NCI-H1694 treated with DMSO at 0.1 percent for 48 hours (cell line): Measurements from ENCODE around the gene ZNF618.

Experiments
- DNase-seq: peaks from one replicate; lab custom pipeline; 2025; lab: John Stamatoyannopoulos, UW

ZNF618 gene

DNA sequence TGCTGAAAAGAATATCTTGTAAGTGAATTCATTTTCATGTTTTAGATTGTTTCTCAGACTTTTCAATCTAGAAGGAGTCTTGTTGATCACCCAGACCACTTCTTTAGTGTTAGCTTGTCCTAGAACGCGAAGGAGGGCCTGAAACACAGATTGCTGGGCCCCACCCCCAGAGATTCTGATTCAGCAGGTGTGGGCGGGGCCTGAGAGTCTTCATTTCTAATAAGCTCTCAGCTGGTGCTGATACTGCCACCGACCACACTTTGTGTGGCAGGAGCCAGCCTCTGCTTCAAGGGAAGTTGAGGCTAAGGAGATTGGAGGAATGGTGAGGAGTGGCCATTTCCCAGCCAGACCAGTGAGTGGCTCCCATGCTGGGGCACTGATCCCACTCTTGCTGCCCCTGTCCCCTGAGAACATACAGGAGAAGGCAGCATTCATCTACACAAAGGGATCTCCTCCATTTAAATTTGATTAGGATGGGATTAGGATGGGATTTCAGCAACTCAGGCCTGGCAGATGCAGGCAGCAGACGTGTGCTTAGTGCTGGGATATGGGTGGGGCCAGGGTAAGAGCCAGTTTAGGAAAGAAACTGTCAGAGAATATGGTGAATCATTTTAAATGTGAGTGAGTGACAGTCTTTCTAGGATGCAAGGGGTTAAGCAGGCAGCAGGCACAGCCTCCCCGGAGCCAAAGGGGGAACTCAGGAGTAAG lies 35.9 kb downstream of the ZNF618 start:
- DNase-seq, result no peak

DNA sequence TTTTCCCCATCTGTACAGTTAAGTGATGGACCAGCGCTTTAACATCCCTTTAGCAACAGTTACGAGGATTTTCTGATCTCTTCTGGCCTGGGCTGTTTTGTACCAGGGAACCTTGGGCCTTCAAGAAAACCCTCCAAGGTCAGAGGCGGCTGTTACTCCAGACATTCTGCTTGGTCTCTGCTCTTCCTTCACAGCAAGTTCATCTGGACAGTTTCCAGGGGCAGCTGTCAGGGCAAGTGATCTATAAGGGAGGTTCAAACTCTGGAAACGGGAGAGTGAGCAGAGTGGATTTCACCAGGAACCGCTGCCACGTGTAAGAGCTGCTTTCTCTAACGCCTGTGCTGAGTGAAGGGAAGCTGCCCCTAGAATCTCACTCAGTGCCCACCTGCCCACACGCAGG lies 36.7 kb downstream of the ZNF618 start:
- DNase-seq, result no peak

DNA sequence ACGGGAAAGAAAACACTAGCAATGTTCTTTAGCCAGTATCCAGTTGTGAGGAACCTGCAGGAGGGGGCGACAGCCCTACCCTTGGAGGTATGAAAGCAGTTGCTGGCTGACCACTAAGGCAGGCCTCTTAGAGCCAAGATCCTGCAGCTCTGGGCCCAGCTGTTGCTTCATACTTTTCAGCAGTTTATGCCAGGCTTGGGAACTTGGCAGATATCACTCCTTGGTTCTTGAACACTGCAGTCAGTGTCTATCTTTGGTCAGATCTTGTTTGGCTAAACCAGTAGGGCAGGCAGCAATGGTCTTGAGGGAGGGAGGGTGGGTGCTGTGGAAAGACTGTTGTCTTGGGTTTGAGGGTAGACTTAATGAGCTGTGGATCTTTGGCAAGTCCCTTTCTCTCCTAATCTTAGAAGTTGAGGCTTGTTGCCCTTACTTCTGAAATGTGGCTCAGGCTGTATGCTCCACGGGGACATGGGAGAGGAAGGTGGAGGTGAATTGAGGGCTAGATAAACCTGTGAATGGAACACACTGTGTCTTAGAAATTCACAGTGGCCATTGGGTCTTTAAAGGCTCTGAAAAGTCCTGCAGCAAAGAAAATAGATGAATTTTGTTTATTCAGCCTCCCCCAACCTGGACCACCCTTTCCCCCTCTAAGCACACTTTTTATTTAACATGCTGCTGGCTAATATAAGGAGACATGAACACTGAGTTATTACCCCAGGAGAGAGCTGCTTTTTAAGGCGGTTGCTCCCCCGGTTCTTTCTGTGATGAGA lies 37.5 kb downstream of the ZNF618 start:
- DNase-seq, result no peak

DNA sequence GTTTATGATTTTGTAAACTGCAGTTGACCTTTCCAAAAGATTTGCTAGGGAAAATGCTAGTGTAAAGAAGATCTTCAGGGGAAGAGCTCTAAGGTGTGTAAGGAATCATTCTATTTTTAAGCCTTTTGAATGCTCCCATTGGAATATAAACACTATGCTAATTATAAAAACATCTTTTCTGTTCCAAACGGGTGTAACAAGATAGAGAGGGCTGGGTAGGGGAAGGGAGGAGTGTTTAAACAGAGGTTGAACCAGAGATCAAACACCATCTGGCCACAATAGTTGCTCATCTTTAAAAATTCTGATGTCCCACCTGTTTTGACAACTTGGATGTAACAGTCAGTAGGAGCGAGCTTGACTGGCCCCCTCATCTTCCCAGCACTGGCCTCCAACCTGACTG lies 38.4 kb downstream of the ZNF618 start:
- no peak for DNase-seq

DNA sequence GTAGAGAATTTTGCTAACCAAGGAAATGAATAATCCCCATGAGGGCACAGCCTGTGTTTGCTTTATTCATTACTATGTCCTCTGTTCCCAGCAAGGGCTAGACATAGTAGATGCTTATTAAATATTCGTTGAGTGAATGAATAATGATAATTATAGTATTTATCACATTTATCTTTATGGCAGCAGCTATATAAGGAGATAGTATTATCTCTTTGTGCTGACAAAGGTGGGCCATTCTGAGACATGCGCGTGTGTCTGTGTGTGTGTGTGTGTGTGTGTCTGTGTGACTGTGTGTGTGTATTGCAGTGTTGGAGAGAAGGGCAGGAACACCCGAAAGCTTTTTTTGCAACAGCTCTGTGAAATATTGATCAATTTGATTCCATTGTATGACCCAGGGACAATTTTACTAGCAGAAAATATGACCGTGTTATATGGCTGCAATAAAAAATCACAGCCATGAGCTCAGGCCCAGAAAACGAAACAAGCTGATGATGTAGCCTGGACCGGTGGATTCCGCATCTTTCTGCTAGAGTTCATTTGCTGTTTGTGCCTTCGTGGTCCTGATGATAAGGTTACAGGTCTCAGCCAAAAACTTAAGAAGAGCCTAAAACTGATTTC lies 39.8 kb downstream of the ZNF618 start:
- no peak for DNase-seq

DNA sequence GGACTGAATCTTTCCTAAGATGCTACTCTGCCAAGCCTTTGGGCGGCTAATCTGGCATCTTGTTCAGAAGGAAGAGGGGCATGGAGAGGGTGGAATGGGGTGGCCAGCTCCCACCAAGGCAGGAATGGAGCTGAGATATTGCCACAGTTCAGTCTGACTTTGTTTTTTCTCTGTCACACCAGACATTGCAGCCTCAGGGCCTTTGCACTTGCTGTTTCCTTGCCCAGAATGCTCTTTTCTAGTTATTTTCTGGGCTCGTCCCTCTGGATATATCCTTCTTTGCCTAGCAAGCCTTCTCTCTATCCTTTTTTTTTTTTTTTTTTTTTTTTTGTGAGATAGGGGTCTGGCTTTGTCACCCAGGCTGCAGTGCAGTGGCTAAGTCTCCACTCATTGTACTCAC lies 40.8 kb downstream of the ZNF618 start:
- no peak for DNase-seq

DNA sequence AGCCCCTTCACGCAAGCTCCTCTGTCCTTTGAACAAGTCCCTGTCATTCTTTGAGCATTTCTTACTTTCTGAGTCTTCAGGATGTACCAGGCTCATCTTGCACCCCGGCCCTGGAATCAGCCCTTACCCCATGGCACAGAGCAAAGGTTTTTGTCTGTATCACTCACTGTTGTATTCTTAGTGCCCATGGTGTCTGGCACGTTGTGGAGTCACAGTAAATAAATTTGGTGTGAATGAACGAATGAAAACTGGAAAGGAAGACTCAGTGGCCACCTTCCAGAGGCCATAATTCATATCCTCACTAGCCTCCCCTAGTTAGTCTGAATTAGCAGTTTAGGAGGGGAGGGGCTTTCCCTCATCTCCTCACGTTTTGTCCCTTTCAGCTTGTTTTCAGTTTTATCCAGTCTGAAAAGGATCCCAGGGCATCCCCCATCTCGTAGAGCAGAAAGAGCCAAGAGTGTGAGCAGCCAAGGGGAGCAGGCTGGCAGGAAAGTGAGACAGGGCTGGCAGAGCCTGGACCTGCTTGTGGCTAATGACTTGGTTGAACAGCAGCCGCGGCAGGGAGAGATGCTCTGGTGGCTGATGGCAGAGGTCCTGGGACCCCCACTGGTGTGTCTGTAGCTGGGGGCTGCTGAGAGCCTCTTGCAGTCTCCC lies 42.7 kb downstream of the ZNF618 start:
- DNase-seq, result no peak

DNA sequence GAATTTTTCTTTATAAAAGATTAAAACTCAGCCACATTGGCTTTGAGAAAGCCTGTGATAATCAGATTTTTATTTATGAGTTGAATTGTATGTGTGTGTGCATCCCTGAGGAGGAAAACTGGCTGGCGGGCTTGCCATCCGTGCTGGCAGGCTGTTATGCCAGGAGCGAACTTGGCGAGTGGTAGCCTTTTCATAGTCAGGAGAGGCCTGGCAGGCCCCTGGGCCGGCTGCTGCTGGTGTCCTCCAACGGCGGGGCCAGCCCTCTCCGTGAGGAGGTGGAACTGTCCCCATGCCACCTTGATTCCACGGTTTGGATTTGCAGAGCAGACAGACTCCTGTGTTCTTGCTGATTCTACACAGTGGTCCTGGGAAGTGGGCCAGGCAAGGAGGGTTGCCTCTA lies 43.3 kb downstream of the ZNF618 start:
- DNase-seq, result no peak

DNA sequence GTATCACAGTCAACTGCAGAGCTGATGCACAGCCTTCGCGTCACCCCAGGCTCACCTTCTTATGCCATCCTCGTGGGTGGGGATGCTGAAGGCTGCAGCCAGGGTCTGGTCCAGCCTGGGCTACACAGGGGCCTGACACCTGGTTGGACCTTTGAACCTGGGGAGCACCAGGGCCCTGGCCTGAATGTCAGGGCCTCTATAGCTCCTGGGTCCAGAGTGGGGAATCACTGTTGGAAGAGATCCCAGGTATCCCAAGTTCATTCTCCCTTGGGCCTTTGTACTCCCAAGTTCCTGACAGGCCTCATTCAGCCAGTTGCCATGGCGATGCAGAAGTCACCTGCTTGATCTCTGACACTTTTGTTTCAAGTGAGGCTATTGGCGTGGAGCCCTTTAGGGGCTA lies 43.8 kb downstream of the ZNF618 start:
- no peak for DNase-seq

DNA sequence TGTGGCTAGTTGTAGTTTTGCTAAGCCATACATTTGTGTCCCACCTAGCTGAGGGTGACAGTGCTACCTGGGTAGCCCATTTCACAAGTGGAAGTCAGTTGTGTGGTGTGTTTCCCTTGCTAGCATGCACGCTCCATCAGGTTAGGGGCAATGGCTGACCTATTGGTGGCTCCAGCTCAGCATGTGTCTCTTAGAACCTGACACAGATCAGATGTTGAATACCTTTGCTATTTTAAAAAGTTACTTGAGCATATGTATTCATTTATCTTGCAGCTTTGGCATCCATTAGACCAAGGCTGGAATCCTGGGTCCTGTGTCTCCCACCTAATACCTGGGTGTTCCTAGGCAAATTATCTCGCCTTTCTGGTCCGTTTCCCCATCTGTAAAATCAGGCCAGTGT lies 44.8 kb downstream of the ZNF618 start:
- DNase-seq, result no peak

DNA sequence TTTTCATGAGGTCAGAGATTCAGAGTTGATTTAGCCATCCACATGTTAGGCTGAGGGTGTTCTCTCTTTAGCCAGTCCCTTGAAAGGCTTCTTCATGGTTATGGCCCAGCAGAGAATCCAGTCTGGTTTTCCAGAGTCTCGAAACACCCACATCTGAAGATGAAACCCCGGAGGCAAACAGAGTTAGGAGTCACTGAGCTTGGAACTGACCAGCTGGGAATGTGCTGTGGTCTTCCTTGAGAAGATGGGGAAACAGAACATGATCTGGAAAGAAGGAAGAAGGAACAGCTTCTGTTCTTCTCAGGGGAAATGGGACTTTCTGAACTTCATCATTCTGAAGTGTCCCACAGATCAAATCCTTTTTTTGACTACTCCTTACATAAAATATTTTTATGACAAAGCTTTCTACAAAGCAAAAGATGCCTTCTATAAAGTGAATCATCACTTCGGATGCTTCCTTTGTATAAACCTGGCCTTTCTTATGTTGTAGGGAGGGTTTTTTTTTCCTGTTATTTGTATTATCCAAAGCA lies 45.4 kb downstream of the ZNF618 start:
- DNase-seq, result no peak

DNA sequence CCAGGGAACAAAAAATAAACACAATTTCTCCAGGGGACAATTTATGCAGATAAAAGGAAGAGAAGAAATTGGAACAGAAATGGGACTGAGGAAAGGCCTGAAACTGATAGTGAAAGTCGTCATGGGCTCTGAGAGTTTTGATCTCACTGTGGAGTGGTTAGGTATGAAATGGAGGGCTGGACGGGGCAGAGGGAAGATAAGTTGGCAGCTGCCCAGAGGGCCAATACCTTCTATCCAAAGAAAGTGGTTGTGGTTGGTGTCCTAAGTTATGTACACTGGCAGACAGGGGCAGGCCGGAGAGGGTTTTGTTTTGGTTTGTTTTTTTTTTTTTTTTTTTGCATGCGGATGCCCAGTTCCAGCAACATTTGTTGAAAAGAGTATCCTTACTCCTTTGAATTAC lies 46.1 kb downstream of the ZNF618 start:
- DNase-seq, result no peak

DNA sequence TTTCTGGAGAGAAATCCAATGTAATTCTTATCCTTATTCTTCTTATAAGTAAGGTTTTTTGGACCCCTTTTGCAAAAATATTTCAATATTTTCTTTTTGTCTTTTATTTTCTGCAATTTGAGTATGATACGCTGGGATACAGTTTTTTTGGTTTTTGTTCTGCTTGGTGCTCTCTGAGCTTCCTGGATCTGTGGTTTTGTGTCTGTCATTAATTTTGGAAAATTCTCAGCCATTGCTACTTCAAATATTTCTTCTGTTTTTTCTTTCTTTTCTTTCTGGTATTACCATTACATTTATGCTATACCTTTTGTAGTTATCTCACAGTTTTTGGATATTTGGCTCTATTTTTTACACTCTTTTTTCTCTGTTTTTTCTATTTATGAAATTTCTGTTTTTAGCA lies 50.1 kb downstream of the ZNF618 start:
- DNase-seq, result no peak

DNA sequence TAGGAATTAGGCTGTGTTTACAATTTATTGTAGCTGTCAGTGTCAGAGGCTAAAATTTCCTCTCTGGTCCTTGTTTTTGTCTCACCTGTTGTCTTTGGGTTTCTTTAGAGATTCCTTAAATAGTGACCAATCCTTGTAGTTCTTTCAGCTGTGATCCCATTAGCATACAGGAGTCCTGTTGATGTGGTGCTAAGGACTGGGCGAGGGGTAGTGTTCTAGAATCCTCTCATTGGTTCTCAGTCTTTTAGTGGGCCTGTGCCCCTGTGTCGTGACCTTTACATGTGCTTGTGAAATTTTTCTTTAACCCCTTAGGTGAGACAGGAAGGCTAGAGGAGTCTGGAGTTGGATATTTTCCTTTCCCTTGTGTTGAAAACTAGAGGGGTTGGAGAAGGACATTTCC lies 51.2 kb downstream of the ZNF618 start:
- DNase-seq, result no peak

DNA sequence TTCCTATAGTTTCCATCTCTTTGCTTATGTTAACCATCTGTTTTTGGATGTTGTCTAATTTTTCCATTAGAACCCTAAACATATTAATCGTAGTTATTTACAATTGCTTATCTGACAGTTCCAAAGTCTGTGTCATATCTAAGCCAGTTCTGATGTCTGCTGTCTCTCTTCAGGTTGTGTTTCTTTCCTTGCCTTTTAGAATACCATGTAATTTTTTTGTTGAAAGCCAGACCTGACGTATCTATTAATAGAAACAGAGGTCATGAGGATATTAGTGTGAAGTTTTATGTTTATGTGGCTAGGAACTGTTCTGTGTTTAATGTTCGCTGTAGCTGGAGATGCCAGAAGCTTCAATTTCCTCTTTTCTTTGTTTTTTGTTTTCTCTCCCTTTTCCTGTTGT lies 52.2 kb downstream of the ZNF618 start:
- no peak for DNase-seq

DNA sequence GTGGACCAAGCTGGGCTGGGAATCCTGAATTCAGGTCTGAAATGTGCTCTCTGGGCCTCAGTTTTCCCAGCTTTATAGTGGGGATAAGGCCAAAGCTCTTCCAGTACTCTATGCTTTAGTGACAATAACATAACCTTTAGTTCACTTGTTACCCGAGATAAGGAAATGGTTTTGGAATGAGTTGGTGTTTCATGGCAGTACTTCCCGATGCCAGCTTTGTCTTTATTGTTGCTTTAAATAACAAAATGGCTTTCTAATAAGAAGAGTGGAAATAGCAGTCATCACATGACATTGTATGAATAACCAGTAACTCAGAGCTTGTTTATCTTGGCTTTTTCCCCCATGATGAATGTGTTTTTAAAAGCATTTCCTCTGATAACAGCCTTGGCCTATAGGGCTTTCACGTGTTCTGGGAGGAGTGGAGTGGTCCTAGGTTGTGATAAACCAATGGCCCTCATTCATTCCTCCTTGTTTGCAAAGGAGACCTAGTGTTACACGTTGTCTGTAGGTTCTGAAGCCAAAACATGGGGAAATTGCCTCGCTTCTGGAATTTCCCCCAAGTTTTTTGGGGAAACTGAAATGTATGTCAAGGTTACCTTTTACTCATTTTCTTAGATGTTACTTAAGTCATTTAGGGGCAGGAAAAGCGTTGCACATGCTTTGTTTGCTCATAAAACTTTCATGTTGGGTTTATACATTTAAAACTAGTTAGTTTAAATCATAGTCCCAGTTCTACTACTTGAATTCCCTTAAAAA lies 53.7 kb downstream of the ZNF618 start:
- no peak for DNase-seq

DNA sequence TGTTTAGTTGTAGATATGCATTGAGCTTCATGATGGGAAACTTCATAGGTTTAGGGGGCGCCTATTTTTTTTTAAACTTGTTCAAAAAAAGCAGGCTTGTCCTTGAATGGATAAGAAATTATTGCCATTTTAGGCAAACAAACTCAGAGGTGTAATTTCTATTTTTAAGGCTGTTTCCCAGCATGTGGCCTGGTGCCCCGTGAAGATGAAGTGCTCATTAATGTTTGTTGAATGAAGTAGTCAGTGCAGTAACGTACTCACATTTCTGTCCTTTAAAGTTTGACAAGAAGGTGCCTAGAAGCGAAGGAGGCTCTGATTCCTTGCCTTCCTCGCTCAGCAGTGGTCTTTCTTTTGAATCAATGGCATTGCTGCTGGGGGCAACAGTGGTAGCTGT lies 54.3 kb downstream of the ZNF618 start:
- DNase-seq, result no peak

DNA sequence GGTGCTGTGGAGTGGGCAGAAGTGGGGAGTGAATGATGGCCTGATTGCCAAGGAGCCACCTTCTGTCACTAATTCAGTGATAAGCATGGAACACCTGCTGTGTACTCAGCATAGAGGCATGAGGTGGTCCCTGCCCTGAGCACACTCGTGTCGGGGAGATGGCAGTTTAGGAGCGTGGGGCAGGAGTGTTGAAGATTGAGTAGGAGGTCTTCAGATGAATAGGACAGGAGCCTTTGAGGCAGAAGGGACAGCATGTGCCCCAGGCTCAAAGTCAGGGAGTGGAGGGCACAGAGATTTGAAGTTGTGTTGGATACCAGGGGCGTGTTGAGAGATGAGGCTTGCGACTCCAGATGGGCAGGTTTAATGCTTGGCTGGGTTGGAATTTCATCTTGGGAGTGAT lies 55.0 kb downstream of the ZNF618 start:
- DNase-seq, result no peak

DNA sequence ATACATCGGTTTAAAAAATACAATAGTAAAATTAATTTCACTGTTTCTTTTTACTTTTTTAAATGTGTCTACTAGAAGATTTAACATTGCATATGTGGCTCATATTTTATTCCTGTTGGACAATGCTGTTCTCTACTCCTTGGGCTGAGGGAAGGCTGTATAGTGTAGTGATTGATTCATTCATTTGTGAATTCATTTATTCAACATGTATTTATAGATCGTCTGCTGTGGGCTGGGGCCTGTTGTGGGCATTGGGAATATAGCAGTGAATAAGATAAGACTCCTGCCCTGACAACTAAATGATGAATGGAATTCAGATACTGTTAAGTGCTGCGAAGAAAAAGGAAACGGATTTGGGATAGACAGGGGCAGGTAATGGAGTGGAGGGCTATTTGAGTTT lies 55.7 kb downstream of the ZNF618 start:
- DNase-seq, result no peak

DNA sequence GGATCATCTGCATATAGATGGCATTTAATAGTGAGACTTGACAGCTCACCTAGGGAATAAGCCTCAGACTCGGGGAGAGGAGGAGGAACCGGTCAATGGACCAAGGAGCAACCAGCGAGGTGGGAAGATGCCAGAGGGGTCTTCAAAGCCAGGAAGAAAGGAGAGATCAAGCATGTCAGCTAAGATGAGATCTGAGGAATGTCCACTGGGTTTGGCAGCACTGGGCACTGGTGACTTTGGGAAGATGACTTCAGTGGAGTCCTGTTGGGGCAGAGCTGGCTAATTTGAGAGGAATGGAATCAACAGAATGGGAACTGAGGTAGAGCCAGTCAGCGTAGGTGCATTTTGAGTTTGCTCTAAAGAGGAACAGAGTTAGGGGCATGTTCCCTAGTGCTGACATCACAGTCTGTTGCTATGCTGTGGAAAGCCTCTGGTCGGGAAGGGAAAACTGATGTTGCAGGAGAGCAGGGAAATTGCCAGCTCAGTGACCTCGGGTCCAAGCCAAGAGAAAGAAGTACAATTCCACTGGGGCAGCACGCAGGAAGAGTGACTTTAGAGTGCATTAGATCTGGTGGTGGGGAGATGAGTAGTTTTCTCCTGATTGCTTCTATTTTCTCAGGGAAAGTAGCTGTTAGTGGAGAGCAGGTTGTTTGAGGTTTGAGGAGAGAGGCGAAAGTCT lies 56.9 kb downstream of the ZNF618 start:
- DNase-seq, result no peak

DNA sequence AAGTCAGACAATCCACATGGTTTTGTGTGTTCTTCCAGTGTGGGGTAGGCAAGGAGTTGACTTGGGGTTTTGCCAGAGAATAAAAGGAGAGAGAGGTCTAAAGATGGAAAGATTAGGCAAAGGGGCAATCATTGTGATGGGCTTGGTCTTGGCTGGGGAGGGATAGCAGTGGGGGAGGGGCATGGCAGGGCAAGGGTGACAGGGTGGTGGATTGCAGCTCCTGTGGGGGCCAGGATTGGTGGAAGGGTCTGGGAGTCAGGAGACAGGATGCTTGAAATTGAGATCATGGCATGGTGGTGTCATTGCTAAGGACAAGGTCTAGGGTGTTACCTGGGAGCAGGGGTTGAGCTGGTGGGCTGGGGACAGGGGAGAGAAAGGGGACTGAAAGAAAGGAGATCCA lies 57.6 kb downstream of the ZNF618 start:
- no peak for DNase-seq
